PFSK-1 (cell line): ENCODE results near the gene UBTD2.

Experiments
- FOXP2 ChIP-seq: optimal IDR thresholded peaks from 2 replicates; pipeline ENCODE3; 2011; ENCODE audit warnings: borderline replicate concordance, control low read depth, inconsistent platforms; ENCODE audit not compliant: insufficient read depth; ENCODE audit errors: extremely low read length, extremely low read depth
- POLR2AphosphoS5 ChIP-seq: IDR thresholded peaks from 2 replicates; pipeline ENCODE4 v1.6.1; 2012; ENCODE audit warnings: low read depth, mild to moderate bottlenecking, control low read depth, low read length, moderate library complexity
- REST ChIP-seq, 2 experiments: IDR thresholded peaks; 2 replicates each; pipeline versions ENCODE4 v1.6.1 to v1.8.0; 2011 to 2012; ENCODE audit warnings: low read depth in 2 of 2, low read length in 2 of 2, control low read depth in 1 of 2, inconsistent platforms in 1 of 2, mild to moderate bottlenecking in 1 of 2, moderate library complexity in 1 of 2; ENCODE audit not compliant: insufficient read depth in 1 of 2
- TAF1 ChIP-seq: IDR thresholded peaks from 2 replicates; pipeline ENCODE4 v1.6.1; 2012; ENCODE audit warnings: low read length, control low read depth, borderline replicate concordance; ENCODE audit not compliant: insufficient read depth

- TF ChIP-seq TAF1 (no peak), POLR2AphosphoS5 (no peak), FOXP2 (no peak), REST (IDR thresholded peaks at IDR 0.05; ENCODE audit: insufficient read depth in 1 of 2, low read depth in 2 of 2, low read length in 2 of 2) (no peak)
Measured at GRCh38 chr5:172288465-172288864, 4.9 kb upstream of the UBTD2 start.
